ENCODE results near the gene DPH5.
"Not testable (repeated sequence)": the region's sequence is repeated elsewhere in the genome, so short reads cannot be mapped to it uniquely, and the experiment has no call there.

The DPH5 gene

DNA sequence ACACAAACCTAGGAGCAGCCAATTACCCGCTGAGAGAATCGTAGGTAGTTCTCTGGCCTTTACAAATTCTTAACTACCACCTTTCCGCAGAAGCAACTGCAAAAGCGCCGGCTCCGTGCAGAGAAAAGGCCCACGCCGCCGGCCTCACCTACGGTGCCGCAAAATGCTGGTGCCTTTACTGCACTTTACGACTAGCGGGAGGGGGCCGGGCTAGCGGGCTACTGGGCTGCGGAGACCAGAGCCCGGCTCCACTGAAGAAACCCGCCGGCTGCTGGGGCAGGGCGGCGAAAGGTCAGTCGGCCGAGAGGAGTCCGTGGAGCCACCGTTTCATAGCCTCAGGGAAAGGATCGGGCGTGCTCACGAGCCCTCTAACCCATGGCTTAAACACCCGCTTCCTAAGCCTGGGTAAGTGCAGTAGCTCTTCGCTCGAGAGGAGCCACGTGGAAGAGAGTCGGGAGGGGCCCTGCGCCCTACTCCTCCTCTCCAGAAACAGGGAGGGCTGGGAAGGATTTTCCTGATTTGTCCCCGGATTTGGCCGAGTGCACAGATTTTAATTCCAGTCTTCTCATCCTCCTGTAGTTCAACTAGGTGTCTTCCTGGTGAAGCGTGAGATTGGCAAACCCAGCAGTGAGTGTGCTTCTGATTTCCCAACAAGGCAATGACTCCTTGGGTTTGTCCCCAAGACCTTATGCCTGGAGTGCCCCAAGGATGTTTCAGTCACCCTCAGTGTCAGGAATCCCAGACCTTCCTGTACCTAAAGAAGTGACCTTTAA lies at the start of gene DPH5:
DPH5 (minus strand) TSS at position 128 of the 773 bp plus-strand sequence. CDS start 341 bp downstream, outside the sequence.
- Histone ChIP-seq H4K20me1 (ENCODE audit: insufficient read depth, low read length, poor library complexity, severe bottlenecking) (no peaks in the 10 kb centered on the region), H3K27me3 (ENCODE audit: insufficient read depth, low read length, poor library complexity, severe bottlenecking) (no peaks in the 10 kb centered on the region), H2AFZ (ENCODE audit: low read length) (peak within 1 kb of the TSS; percentile 82), H3F3A (ENCODE audit: low read depth) (no peaks in the 10 kb centered on the region), H3K4me1 (ENCODE audit: insufficient read depth, low read length, poor library complexity, severe bottlenecking) (peaks cover 50% of the 10 kb centered on the region), H3K9ac (ENCODE audit: low read depth, low read length, poor library complexity, severe bottlenecking) (peak within 1 kb of the TSS; percentile 79), H3K9me2 (replicated peaks; ENCODE audit: low read depth, low read length) (no peaks in the 10 kb centered on the region), H3K36me3 (ENCODE audit: insufficient read depth, low read length) (no peaks in the 10 kb centered on the region), H3K4me3 (ENCODE audit: low read length, poor library complexity, severe bottlenecking) (peak within 1 kb of the TSS; percentile 81), H3K4me2 (ENCODE audit: low read depth, low read length, poor library complexity, severe bottlenecking) (peak within 1 kb of the TSS; percentile 92), H3K9me3 (ENCODE audit: insufficient read depth, low read depth, low read length) (no peaks in the 10 kb centered on the region), H3K79me2 (ENCODE audit: insufficient read depth, low read length) (peaks cover 42% of the 10 kb centered on the region)
- TF ChIP-seq CTCF (conservative IDR thresholded peaks at IDR 0.05; ENCODE audit: low read length): no peak

GRCh38 chr1:101073836-101074235 lies 48.3 kb upstream of the DPH5 start:
- Histone ChIP-seq H3K79me2 (ENCODE audit: insufficient read depth, low read length) (no peaks in the 10 kb centered on the region), H3K4me1 (ENCODE audit: insufficient read depth, low read length, poor library complexity, severe bottlenecking) (peaks cover 21% of the 10 kb centered on the region), H3K4me2 (ENCODE audit: low read depth, low read length, poor library complexity, severe bottlenecking) (no peak overlapping the region), H3K36me3 (ENCODE audit: insufficient read depth, low read length) (no peaks in the 10 kb centered on the region), H3K4me3 (ENCODE audit: low read length, poor library complexity, severe bottlenecking) (no peak overlapping the region), H3F3A (ENCODE audit: low read depth) (no peaks in the 10 kb centered on the region), H3K9me2 (replicated peaks; ENCODE audit: low read depth, low read length) (no peaks in the 10 kb centered on the region), H4K20me1 (ENCODE audit: insufficient read depth, low read length, poor library complexity, severe bottlenecking) (no peaks in the 10 kb centered on the region), H3K27me3 (ENCODE audit: insufficient read depth, low read length, poor library complexity, severe bottlenecking) (no peaks in the 10 kb centered on the region), H2AFZ (ENCODE audit: low read length) (no peak overlapping the region), H3K9me3 (ENCODE audit: insufficient read depth, low read depth, low read length) (no peaks in the 10 kb centered on the region), H3K9ac (ENCODE audit: low read depth, low read length, poor library complexity, severe bottlenecking) (no peak overlapping the region)
- TF ChIP-seq CTCF (conservative IDR thresholded peaks at IDR 0.05; ENCODE audit: low read length): no peak

DNA sequence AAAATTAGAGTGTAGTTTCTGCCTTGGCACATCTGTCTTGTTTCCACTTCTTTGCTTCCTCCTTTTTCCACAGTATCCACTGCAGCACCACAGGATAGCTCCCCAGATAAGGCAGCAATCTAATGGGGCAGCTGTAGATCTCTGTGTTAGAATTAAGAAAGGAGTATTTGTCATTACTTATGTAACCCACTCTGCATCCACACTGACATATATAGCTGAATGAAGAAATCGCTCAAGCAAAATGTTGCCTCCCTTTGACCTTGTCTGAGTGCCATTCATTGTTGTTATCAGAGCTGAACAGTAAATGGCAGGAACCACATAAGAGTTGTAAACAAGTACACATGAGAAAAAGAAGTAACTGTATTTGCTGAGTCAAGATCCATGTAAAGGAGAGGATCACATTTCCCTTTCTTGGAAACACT lies 45.9 kb upstream of the DPH5 start:
- Histone ChIP-seq H3K79me2 (ENCODE audit: insufficient read depth, low read length) (no peaks in the 10 kb centered on the region), H3K9me3 (ENCODE audit: insufficient read depth, low read depth, low read length) (no peaks in the 10 kb centered on the region), H3K4me1 (ENCODE audit: insufficient read depth, low read length, poor library complexity, severe bottlenecking) (peaks cover 10% of the 10 kb centered on the region), H3K9ac (ENCODE audit: low read depth, low read length, poor library complexity, severe bottlenecking) (no peak overlapping the region), H4K20me1 (ENCODE audit: insufficient read depth, low read length, poor library complexity, severe bottlenecking) (no peaks in the 10 kb centered on the region), H2AFZ (ENCODE audit: low read length) (no peak overlapping the region), H3K27me3 (ENCODE audit: insufficient read depth, low read length, poor library complexity, severe bottlenecking) (no peaks in the 10 kb centered on the region), H3F3A (ENCODE audit: low read depth) (no peaks in the 10 kb centered on the region), H3K36me3 (ENCODE audit: insufficient read depth, low read length) (no peaks in the 10 kb centered on the region), H3K4me2 (ENCODE audit: low read depth, low read length, poor library complexity, severe bottlenecking) (no peak overlapping the region), H3K4me3 (ENCODE audit: low read length, poor library complexity, severe bottlenecking) (no peak overlapping the region), H3K9me2 (replicated peaks; ENCODE audit: low read depth, low read length) (no peaks in the 10 kb centered on the region)
- TF ChIP-seq EZH2phosphoT487 (IDR thresholded peaks at IDR 0.05; ENCODE audit: borderline replicate concordance): no peak

- Histone ChIP-seq H3K4me3 (ENCODE audit: low read length, poor library complexity, severe bottlenecking) (no peak overlapping the region), H3K4me2 (ENCODE audit: low read depth, low read length, poor library complexity, severe bottlenecking) (no peak overlapping the region), H3K27me3 (ENCODE audit: insufficient read depth, low read length, poor library complexity, severe bottlenecking) (no peaks in the 10 kb centered on the region), H3K9me3 (ENCODE audit: insufficient read depth, low read depth, low read length) (no peaks in the 10 kb centered on the region), H3K9me2 (replicated peaks; ENCODE audit: low read depth, low read length) (no peaks in the 10 kb centered on the region), H3F3A (ENCODE audit: low read depth) (no peaks in the 10 kb centered on the region), H4K20me1 (ENCODE audit: insufficient read depth, low read length, poor library complexity, severe bottlenecking) (no peaks in the 10 kb centered on the region), H3K79me2 (ENCODE audit: insufficient read depth, low read length) (no peaks in the 10 kb centered on the region), H3K36me3 (ENCODE audit: insufficient read depth, low read length) (no peaks in the 10 kb centered on the region), H3K9ac (ENCODE audit: low read depth, low read length, poor library complexity, severe bottlenecking) (no peak overlapping the region), H2AFZ (ENCODE audit: low read length) (no peak overlapping the region), H3K4me1 (ENCODE audit: insufficient read depth, low read length, poor library complexity, severe bottlenecking) (peaks cover 17% of the 10 kb centered on the region)
- TF ChIP-seq CTCF (conservative IDR thresholded peaks at IDR 0.05; ENCODE audit: low read length): no peak
- no peak for TF ChIP-seq EZH2phosphoT487 (IDR thresholded peaks at IDR 0.05; ENCODE audit: borderline replicate concordance)
Measured at GRCh38 chr1:101069158-101069557, 43.6 kb upstream of the DPH5 start.

DNA sequence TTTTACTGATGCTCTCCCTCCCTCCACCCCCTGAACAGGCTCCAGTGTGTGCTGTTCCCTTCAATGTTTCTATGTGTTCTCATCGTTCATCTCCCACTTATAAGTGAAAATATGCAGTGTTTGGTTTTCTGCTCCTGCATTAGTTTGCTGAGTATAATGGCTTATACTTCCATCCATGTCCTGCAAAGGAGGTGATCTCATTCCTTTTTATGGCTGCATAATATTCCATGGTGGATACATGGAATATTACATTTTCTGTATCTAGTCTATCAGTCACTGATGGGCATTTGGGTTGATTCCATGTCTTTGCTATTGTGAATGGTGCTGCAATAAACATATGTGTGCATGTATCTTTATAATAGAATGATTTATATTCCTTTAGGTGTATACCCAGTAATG lies 41.4 kb upstream of the DPH5 start:
- not testable (repeated sequence) for H3K27me3 ChIP-seq (ENCODE audit: insufficient read depth, low read length, poor library complexity, severe bottlenecking); H3K79me2 ChIP-seq (ENCODE audit: insufficient read depth, low read length); H3K36me3 ChIP-seq (ENCODE audit: insufficient read depth, low read length); H3F3A ChIP-seq (ENCODE audit: low read depth); H3K4me3 ChIP-seq (ENCODE audit: low read length, poor library complexity, severe bottlenecking); H3K4me2 ChIP-seq (ENCODE audit: low read depth, low read length, poor library complexity, severe bottlenecking); H2AFZ ChIP-seq (ENCODE audit: low read length); H3K9me2 ChIP-seq (replicated peaks; ENCODE audit: low read depth, low read length); H4K20me1 ChIP-seq (ENCODE audit: insufficient read depth, low read length, poor library complexity, severe bottlenecking); H3K9me3 ChIP-seq (ENCODE audit: insufficient read depth, low read depth, low read length); H3K9ac ChIP-seq (ENCODE audit: low read depth, low read length, poor library complexity, severe bottlenecking)
- peaks cover 17% of the 10 kb centered on the region for H3K4me1 ChIP-seq (ENCODE audit: insufficient read depth, low read length, poor library complexity, severe bottlenecking)
